ENCODE data around the gene CERS2. TPM values are rescaled to one million over a fixed set of nuclear protein-coding genes. Genes with fewer than 3 reads are reported as not detected.
A peak's percentile ranks its signal among the peaks of the same experiment; 100 is the strongest.

The CERS2 gene
- total and polyA plus RNA-seq, 2 of the 13 experiments (the other 11 are each of a cell fraction or from before 2014, with no cell fraction given), result 269 to 298 TPM

DNA sequence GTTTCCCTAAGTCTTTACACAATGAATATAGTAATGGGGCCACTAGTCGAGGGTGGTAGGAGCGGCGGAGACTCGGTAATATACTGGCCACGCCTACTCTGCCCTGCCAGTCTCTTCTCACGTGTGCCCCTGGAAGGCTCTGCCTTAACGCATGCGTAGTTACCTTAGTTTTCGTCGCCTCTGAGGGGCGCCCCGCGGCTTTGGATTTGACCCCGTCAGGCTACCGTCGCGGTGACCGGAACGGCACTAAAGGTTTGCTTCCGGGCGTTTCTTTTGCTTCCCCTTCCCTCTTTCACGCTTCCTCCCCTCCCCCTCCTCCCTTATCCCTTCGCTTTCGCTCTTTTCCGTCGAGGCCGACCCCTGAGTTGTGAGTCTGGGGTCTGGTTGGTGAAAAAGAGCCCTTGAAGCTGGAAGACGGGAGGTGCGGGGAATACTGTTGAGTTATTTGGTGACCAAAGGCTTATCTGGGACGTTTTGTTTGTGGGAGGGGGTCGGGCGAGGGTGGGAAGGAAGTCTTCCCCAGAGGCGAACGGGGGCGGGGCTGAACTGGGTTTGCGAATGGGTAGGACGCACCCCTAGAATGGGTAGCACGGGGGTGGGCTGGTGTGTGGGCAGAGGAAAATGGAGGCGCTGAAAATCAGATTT, 48.4 kb downstream of the CERS2 start, which contains the start of gene SETDB1 (continued):
- TF ChIP-seq ZNF34 (CRISPR knock-in tag; IDR thresholded peaks at IDR 0.05; ENCODE audit: borderline replicate concordance) (no peak), ZNF333 (CRISPR knock-in tag; IDR thresholded peaks at IDR 0.05; ENCODE audit: borderline replicate concordance) (no peak), ZHX2 (IDR thresholded peaks at IDR 0.05; ENCODE audit: low read depth) (peak; percentile 31; the same call in 1 of the 2 replicates), ZHX2 (CRISPR knock-in tag; IDR thresholded peaks at IDR 0.05; ENCODE audit: borderline replicate concordance) (no peak), SIN3B (IDR thresholded peaks at IDR 0.05; ENCODE audit: low read length) (no peak; the same call in 1 of the 2 replicates), TRIM24 (CRISPR knock-in tag; IDR thresholded peaks at IDR 0.05) (no peak), CEBPB (IDR thresholded peaks at IDR 0.05; ENCODE audit: borderline replicate concordance, low read depth, low read length) (no peak), ZNF746 (CRISPR knock-in tag; IDR thresholded peaks at IDR 0.05) (peak; percentile 85), PHF21A (CRISPR knock-in tag; IDR thresholded peaks at IDR 0.05) (peak; percentile 67; the same call in 1 of the 2 replicates), MAFG (CRISPR knock-in tag; IDR thresholded peaks at IDR 0.05) (no peak), JUND (CRISPR knock-in tag; IDR thresholded peaks at IDR 0.05) (no peak), SUZ12 (IDR thresholded peaks at IDR 0.05; ENCODE audit: low read depth, low read length) (no peak), TERF1 (CRISPR knock-in tag; IDR thresholded peaks at IDR 0.05) (no peak), YEATS4 (CRISPR knock-in tag; IDR thresholded peaks at IDR 0.05; ENCODE audit: borderline replicate concordance) (peak; percentile 68), SNAI1 (CRISPR knock-in tag; IDR thresholded peaks at IDR 0.05; ENCODE audit: borderline replicate concordance) (no peak), REPIN1 (CRISPR knock-in tag; IDR thresholded peaks at IDR 0.05; ENCODE audit: borderline replicate concordance, low read depth) (peak; percentile 44; the same call in 1 of the 2 replicates), ZMAT3 (CRISPR knock-in tag; conservative IDR thresholded peaks at IDR 0.05) (no peak)
- TF ChIP-seq, protein P1, sequence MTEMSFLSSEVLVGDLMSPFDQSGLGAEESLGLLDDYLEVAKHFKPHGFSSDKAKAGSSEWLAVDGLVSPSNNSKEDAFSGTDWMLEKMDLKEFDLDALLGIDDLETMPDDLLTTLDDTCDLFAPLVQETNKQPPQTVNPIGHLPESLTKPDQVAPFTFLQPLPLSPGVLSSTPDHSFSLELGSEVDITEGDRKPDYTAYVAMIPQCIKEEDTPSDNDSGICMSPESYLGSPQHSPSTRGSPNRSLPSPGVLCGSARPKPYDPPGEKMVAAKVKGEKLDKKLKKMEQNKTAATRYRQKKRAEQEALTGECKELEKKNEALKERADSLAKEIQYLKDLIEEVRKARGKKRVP (CRISPR knock-in tag; IDR thresholded peaks at IDR 0.05), result peak in 1 of 2 experiments; percentile 51; a peak in 1 of 4 replicates
- TF ChIP-seq, protein P2, sequence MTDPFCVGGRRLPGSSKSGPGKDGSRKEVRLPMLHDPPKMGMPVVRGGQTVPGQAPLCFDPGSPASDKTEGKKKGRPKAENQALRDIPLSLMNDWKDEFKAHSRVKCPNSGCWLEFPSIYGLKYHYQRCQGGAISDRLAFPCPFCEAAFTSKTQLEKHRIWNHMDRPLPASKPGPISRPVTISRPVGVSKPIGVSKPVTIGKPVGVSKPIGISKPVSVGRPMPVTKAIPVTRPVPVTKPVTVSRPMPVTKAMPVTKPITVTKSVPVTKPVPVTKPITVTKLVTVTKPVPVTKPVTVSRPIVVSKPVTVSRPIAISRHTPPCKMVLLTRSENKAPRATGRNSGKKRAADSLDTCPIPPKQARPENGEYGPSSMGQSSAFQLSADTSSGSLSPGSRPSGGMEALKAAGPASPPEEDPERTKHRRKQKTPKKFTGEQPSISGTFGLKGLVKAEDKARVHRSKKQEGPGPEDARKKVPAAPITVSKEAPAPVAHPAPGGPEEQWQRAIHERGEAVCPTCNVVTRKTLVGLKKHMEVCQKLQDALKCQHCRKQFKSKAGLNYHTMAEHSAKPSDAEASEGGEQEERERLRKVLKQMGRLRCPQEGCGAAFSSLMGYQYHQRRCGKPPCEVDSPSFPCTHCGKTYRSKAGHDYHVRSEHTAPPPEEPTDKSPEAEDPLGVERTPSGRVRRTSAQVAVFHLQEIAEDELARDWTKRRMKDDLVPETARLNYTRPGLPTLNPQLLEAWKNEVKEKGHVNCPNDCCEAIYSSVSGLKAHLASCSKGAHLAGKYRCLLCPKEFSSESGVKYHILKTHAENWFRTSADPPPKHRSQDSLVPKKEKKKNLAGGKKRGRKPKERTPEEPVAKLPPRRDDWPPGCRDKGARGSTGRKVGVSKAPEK (CRISPR knock-in tag; IDR thresholded peaks at IDR 0.05; ENCODE audit: borderline replicate concordance), result peak; percentile 22; the same call in 1 of the 2 replicates
